NCI-H2107 treated with DMSO at 0.1 percent for 48 hours (cell line): ENCODE measurements around the gene PTF1A.

ENCODE experiments used
- DNase-seq: peaks from one replicate; lab custom pipeline; 2025; ENCODE audit not compliant: unreplicated experiment; lab: John Stamatoyannopoulos, UW

PTF1A gene, protein sequence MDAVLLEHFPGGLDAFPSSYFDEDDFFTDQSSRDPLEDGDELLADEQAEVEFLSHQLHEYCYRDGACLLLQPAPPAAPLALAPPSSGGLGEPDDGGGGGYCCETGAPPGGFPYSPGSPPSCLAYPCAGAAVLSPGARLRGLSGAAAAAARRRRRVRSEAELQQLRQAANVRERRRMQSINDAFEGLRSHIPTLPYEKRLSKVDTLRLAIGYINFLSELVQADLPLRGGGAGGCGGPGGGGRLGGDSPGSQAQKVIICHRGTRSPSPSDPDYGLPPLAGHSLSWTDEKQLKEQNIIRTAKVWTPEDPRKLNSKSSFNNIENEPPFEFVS

DNA sequence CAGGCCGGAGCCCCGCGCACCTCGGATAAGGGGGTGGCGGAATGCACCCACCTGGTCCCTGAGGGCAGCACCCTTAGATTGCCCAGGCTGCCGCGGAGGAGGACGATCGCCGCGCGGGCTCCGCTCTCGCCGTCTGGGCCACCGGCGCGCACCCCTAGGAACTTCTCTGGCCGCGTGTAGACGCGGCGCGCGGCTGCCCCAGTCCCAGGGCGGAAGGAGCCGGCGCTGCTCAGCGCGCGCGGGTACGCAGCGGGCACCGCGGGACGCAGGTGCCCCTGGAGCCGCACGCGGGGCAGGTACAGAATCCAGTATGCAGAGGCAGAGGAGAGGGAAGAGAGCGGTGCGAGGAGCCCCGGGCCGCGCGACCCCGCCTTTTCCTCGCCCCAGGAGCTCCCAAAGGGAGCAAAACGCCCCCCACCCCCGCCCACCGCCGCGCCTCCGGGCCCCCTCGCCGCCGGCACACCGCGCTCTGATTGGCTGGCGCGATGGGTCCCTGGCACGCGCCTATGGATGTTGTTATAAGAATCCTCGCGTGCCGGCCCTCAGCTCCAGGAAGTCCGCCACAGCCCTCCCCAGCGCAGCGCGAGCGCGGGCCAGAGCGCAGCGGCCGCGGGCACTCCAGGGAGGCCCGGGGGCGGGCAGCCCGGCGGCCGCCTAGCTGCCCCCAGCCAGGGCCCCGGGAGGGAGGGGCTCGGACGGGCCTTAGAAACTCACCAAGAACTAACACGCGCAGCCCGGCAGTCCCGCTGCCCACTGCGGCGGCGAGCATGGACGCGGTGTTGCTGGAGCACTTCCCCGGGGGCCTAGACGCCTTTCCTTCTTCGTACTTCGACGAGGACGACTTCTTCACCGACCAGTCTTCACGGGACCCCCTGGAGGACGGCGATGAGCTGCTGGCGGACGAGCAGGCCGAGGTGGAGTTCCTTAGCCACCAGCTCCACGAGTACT is at the start of gene PTF1A:
PTF1A (plus strand) TSS at position 549 of the 948 bp plus-strand sequence; CDS start at position 768, 219 bp downstream.
- no peak for DNase-seq

DNA sequence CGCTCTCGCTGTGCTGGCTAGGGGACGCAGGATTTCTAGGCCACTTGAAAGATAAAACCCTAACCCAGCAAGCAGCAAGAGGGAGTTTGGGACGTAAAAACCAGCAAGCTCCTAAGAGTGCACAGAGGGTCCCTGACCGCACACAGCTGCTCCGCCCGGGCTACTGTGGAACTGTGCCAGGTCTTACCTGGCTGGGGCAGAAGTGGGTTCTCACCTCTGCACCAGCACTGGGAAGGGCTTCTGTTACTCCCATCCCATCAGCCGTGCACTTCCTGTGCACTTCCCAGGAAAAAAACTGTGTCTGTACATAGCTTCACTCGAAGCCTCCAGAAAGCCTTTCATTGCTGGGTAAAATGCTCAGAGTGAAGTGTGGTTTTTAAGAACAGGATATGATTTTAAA is 45.9 kb upstream of the PTF1A start:
- DNase-seq: peak; percentile 3

- no peak for DNase-seq
These were observed 45.1 kb upstream of the PTF1A start for GRCh38 chr10:23147035-23147434.

- no peak for DNase-seq
These were observed 43.9 kb upstream of the PTF1A start for GRCh38 chr10:23148214-23148613.

GRCh38 chr10:23150091-23150490 is 42.0 kb upstream of the PTF1A start:
- DNase-seq: no peak

DNA sequence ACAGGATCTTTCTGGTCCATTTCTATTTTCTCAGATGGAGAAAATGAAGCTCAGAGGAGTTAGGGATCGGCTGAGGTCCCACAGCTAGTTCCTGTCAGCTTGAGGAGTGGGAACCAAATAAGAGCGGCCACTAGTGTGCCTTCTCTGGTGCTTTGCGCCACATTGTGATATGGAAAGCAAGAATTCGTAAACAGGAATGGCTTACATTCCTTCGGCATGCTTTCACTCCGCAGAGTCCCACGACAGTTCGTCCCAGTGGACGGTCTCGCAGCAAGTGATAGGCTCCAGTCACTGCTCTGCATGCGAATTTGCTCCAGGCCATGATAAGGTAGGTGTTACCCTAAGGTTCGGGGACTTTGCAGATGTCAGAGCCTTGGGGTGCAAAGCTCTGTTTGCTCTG is 41.5 kb upstream of the PTF1A start:
- DNase-seq: no peak

DNA sequence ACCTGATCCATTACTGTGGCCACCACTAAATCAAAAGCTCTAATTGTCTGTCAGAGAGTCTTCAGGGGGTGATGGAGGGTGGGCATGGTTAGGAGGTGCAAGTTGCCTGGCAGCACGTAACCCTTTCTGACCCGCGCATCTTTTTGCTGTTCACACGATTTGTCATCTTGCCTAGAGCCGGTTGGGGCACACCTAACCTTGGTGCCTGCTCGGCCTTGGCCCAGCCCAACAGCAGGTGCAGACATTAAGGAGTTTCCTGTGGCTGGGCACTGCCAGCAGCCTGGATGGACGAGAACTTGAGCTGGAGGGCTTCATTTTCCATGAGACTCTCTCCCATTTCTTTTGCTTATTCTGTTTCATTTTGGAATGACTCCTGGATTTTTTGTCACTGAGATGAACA is 41.0 kb upstream of the PTF1A start:
- no peak for DNase-seq

- no peak for DNase-seq
These were observed 36.9 kb upstream of the PTF1A start for GRCh38 chr10:23155169-23155568.

DNA sequence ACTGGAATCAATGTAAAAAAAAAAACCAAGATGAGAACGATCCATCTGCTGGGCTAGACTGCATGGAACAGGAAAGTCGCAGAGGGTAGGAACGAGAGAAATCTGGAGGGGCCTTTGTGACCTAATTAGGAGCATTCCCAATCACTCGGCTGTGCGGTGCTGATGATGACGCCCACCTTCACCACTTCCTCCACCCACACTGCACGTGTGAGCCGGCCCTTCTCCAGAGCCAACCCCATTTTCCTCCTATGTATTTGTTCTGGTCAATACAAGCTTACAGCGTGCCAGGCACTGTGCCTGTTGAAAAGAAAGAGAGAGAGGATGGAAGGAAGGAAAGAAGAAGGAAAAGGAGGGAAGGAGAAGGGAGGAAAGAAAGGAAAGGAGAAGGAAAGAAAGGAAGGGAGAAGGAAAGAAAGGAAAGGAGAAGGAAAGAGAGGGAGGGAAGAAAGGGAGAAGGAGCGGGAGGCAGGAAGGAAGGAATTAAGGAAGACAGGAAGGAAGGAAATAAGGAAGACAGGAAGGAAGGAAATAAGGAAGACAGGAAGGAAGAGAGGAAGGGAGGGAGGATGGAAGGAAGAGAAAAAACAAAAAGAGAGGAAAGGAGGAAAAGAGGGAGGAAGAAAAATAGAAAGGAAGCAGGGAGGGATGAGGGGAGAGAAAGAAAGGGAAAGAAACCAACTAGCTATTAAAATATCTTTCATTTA is 35.5 kb upstream of the PTF1A start:
- DNase-seq: no peak

DNA sequence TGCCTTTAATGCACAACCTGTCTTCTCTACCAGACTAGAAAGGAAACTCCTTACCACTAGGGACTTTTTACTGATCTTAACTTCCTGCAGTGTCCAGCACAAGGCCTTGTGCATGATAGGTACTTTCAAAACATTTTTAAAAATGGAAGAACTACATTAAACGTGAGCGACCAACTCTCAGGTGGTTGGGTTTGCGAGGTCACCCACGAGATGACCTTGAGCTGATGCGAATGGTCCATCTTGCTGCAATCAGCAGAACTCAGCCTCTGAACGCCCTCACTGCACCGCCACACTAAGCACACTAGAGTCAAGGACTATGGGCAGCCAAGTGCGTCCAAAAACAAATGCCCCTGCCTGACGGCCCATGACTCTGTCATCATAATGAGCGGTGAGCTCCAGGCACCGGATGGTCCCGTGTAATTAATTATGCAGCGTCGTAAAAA is 34.9 kb upstream of the PTF1A start:
- DNase-seq: no peak

DNA sequence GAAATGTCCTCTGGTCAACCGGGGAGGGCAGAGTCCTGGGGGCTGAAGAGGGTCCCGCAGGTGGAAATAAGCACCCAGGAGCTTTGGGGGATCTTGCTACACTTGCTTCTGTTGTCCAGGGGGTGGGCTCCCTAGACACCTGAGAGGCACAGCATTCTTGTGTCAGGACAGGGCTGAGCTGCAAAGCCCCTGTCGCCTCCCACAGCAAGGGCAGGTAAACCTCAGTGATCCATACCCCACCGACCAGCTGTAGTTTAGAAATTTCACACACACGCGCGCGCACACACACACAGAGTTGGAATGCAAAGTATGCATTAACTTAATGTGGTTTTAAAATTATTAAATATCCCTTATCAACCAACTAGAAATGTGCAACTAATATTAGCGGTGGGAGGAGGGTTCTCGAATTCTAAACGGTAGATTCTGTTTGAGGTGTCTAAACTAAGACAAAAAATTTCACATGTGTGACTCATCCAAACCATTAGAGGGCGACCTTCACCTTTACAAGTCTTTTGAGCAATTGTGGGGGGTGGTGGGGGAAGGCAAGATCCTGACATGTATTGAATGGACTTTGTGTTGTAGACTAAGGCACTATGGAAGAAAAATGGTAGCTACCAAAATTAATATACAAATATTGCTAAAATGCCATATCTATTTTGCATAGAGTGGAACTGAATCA is 34.3 kb upstream of the PTF1A start:
- DNase-seq: peak; percentile 31

GRCh38 chr10:23158370-23158769 is 33.7 kb upstream of the PTF1A start:
- DNase-seq: no peak

DNA sequence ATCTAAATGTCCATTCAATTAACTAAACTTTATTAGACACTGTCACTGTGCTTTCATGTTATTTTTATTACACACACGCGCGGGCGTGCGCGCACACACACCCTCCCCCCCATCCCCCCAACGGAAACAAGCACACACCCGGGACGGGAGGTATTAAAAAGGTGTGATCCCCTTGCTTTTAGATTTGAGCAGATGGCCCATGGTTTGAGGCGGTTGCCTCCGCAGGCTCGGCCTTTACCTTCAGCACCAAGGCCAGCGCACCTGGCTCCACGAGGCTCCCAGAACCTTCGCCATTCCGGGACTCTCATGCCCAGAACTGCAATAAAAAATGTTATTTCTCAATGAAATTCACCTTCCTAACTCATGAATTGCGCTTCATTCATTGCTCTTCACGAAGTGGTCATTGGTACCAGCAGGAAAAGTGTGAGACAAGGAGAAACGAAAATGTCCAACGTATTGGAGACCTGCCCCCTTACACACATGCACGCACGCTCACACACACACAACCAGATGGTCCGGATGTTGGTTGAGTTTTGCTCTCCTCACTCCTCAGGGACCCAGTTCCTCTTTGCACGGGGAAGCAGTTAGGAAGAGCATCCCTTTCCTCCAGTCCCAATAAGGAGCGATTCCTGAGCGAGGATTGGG is 20.8 kb upstream of the PTF1A start:
- DNase-seq: no peak

DNA sequence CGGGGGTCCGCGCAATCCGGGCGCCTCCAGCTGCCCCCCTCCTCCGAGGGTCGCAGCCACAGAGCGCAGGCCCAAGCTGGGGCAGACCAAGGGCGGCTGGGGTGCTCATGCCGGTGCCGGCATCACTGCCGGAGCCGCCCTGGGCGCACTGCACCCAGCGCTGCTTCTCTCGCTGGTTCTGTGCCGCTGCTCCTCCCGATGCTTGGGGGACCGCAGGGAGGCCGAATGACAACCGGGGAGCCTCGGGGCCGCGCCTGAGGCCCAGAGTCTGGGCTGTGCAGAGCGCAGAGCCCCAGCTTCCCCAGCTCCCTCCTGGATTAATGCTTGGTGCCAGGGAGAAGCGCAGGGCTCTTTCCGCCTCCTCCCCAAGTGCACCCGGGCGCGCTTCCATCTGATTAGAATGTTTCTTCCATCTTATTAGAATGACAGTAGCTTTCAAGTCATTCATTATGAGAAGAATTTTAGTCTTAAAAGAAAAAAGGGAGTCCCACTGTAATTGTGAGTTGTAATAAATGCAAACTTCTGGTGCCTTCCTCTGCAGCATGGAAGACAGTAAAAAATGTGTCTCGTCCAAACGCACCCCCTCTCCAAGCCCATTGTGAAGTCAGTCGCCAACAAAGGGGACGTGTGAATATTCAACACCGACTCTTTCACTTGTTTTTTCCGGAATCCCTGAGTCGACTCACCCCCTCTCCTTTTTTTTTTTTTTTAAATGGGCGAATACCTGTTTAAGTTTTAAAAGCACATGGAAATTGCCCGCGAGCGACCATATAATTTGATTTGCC is 19.5 kb upstream of the PTF1A start:
- DNase-seq: no peak

DNA sequence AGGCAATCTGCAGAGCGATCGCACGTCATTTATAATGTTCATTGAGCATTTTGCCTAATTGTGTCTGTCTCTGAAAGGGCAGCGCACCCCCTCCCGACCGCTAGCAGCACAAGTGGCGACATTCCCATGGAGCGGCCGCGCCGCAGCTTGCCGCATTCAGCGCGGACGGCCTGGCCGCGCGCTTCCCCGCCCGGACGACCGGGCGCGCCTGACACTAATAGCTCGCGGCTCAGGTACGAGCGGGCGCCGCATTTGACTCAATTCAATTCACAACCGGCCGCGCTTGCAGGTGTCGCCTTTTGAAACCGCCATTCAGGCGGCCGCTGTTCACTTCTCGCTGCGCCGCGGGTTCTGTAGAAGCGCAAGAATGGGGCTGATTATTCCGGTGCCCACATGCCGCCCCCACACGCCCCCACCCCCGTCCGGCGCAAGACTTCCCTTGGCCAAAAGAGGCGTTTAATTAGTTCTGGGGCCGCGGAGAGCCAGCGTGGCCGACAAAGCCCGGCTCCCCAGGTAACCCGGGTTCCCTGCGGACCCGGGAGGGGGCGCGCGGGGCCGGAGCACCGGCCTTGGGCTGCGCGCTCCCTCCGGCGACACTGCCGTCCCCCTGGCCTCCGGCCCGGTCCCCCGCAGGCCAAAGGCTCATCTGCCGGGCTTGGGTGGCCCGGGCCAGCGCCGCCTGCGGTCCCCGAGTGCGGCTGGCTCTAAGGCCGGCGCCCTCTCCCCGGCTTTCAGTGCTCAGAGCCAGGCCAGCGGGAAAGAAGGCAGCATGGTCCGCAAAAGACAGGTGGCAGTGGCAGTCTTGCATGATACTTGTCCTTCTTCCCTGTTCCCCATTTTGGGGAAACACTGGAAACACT is 18.7 kb upstream of the PTF1A start:
- no peak for DNase-seq

GRCh38 chr10:23174074-23174976 is 17.8 kb upstream of the PTF1A start:
- no peak for DNase-seq

- no peak for DNase-seq
These were observed 17.1 kb upstream of the PTF1A start for GRCh38 chr10:23174977-23175512.
